Fibroblast of lung (primary cell): Measurements from ENCODE around the gene HMCES.

Experiments used
- EZH2 ChIP-seq: IDR thresholded peaks from 2 replicates; pipeline ENCODE4 v1.5.1; 2012; ENCODE audit warnings: low read length, control low read depth, mild to moderate bottlenecking; ENCODE audit errors: missing control alignments
- TF ChIP-seq, protein P1 (sequence below), 2 donors: IDR thresholded peaks in 1 of 2; conservative IDR thresholded peaks in 1 of 2; 1 replicate in 1 of 2; 2 replicates in 1 of 2; pipeline ENCODE4 v1.5.1; 2011 to 2012; ENCODE audit warnings: low read length in 2 of 2, control low read depth in 1 of 2, inconsistent platforms in 1 of 2, low read depth in 1 of 2, mild to moderate bottlenecking in 1 of 2

DNA sequence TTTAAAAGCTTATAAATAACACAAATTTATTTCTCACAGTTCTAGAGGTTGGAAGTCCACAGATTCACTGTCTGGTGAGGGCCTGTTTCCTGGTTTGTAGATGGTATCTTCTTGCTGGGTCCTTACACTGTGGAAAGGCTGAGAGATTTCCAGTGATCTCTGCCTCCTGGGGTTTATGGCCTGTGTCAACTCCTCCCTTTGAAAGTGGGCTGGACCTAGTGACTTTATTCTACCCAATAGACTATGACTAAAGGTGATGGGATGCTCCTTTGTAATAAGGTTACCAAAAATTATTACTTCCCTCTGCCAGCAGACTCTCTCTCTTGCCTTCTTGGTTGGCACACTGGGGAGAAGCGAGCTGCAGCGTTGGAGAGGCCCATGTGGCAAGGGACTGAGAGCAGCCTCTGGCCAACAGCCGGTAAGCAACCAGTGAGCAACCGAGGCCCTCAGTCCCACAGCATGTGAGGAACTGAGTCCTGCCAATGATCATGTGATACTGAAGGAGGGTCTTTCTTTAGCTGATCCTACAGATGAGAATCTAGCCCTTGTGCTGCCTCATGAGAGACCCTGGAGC lies 43.2 kb upstream of the HMCES start:
- TF ChIP-seq, protein P1, sequence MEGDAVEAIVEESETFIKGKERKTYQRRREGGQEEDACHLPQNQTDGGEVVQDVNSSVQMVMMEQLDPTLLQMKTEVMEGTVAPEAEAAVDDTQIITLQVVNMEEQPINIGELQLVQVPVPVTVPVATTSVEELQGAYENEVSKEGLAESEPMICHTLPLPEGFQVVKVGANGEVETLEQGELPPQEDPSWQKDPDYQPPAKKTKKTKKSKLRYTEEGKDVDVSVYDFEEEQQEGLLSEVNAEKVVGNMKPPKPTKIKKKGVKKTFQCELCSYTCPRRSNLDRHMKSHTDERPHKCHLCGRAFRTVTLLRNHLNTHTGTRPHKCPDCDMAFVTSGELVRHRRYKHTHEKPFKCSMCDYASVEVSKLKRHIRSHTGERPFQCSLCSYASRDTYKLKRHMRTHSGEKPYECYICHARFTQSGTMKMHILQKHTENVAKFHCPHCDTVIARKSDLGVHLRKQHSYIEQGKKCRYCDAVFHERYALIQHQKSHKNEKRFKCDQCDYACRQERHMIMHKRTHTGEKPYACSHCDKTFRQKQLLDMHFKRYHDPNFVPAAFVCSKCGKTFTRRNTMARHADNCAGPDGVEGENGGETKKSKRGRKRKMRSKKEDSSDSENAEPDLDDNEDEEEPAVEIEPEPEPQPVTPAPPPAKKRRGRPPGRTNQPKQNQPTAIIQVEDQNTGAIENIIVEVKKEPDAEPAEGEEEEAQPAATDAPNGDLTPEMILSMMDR (conservative IDR thresholded peaks at IDR 0.05 in 1 of 2, IDR thresholded peaks at IDR 0.05 in 1 of 2; ENCODE audit: low read depth in 1 of 2, low read length in 2 of 2): no peak
- TF ChIP-seq EZH2: no peak
